ENCODE results near the gene KRT36. TPM values are rescaled to one million over a fixed set of nuclear protein-coding genes. Genes with fewer than 3 reads are reported as not detected.

Gene KRT36
- total and polyA plus RNA-seq, 2 of the 8 experiments (the other 6 are each of a cell fraction or from before 2014, with no cell fraction given): not detected

DNA sequence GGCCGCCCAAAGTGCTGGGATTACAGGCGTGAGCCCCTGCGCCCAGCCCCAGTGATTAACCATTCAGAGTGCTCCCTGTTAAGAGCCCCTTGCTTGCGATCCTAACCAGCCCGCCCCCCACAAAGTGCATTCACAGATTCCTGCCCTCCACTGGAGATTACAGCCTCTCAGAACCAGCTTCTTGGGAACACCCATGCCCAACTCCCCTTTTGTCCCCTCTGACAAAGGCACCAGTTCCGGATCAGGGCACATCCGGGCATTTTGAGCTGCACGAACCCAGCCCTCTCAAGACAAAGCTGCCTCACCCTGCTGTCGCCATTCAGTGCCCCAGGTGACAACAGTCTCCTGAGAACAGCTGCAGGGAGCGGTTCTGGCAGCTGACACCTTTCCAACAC lies 39.2 kb upstream of the KRT36 start (continued):
- no peak for TF ChIP-seq MAFK (IDR thresholded peaks at IDR 0.05; ENCODE audit: low read depth, low read length)
